ENCODE data around the gene SPPL2A.

GRCh38 chr15:50786871-50787270 lies 21.4 kb upstream of the SPPL2A start:
- TF ChIP-seq CTCF (IDR thresholded peaks at IDR 0.05; ENCODE audit: poor library complexity) (no peak), EZH2 (IDR thresholded peaks at IDR 0.05; ENCODE audit: borderline replicate concordance) (no peak)
